H9 (cell line): ENCODE measurements around the gene HSPB2. TPM values are rescaled to one million over a fixed set of nuclear protein-coding genes. Genes with fewer than 3 reads are reported as not detected.

ENCODE experiments used
- DNase-seq: peaks from one replicate; pipeline ENCODE4 v3.0.0-alpha.2; 2017
- H2AFZ ChIP-seq: one replicate; pipeline ENCODE4 v1.6.1; 2013; ENCODE audit warnings: mild to moderate bottlenecking, low read length, control low read depth, moderate library complexity
- H2AK5ac ChIP-seq: 2 replicates; pipeline ENCODE4 v1.6.1; 2013; ENCODE audit warnings: low read length, control low read depth, mixed read lengths; ENCODE audit not compliant: insufficient read length
- H2BK120ac ChIP-seq: one replicate; pipeline ENCODE4 v1.6.1; 2013; ENCODE audit warnings: low read depth, mild to moderate bottlenecking, low read length, control low read depth, inconsistent platforms; ENCODE audit not compliant: poor library complexity, severe bottlenecking
- H2BK12ac ChIP-seq: 2 replicates; pipeline ENCODE4 v1.6.1; 2013; ENCODE audit warnings: low read length, control low read depth, mixed read lengths, low read depth; ENCODE audit not compliant: insufficient read length
- H2BK15ac ChIP-seq: 2 replicates; pipeline ENCODE4 v1.6.1; 2013; ENCODE audit warnings: low read depth, low read length, control low read depth
- H2BK20ac ChIP-seq: one replicate; pipeline ENCODE4 v1.6.1; 2013; ENCODE audit warnings: low read depth, mild to moderate bottlenecking, low read length, control low read depth, inconsistent platforms; ENCODE audit not compliant: poor library complexity, severe bottlenecking
- H2BK5ac ChIP-seq: 2 replicates; pipeline ENCODE4 v1.6.1; 2013; ENCODE audit warnings: low read length, control low read depth, mixed read lengths; ENCODE audit not compliant: insufficient read length
- H3K14ac ChIP-seq: 2 replicates; pipeline ENCODE4 v1.6.1; 2013; ENCODE audit warnings: low read length, control low read depth; ENCODE audit not compliant: insufficient read depth
- H3K18ac ChIP-seq: 2 replicates; pipeline ENCODE4 v1.6.1; 2013; ENCODE audit warnings: low read depth, mild to moderate bottlenecking, mixed read lengths, low read length, control low read depth; ENCODE audit not compliant: insufficient read length
- H3K23ac ChIP-seq: 2 replicates; pipeline ENCODE4 v1.6.1; 2013; ENCODE audit warnings: low read length, control low read depth, mixed read lengths, low read depth; ENCODE audit not compliant: insufficient read length
- H3K23me2 ChIP-seq: 2 replicates; pipeline ENCODE4 v1.6.1; 2013; ENCODE audit warnings: low read depth, mild to moderate bottlenecking, mixed read lengths, low read length, control low read depth; ENCODE audit not compliant: insufficient read length, poor library complexity, severe bottlenecking
- H3K27ac ChIP-seq: 2 replicates; pipeline ENCODE4 v1.5.1; 2013; ENCODE audit warnings: low read length, control low read depth, mixed read lengths, low read depth; ENCODE audit not compliant: insufficient read length
- H3K27me3 ChIP-seq: 2 replicates; pipeline ENCODE4 v1.6.1; 2013; ENCODE audit warnings: low read length, control low read depth, inconsistent platforms; ENCODE audit not compliant: insufficient read depth
- H3K4ac ChIP-seq: 2 replicates; pipeline ENCODE4 v1.6.1; 2013; ENCODE audit warnings: low read depth, mild to moderate bottlenecking, control low read depth, inconsistent platforms, low read length, moderate library complexity
- H3K4me1 ChIP-seq: 2 replicates; pipeline ENCODE4 v1.6.1; 2013; ENCODE audit warnings: low read length, control low read depth, inconsistent platforms; ENCODE audit not compliant: insufficient read depth
- H3K4me2 ChIP-seq: 2 replicates; pipeline ENCODE4 v1.6.1; 2013; ENCODE audit warnings: low read length, control low read depth, mixed read lengths; ENCODE audit not compliant: insufficient read length, insufficient read depth
- H3K56ac ChIP-seq: 2 replicates; pipeline ENCODE4 v1.6.1; 2013; ENCODE audit warnings: low read depth, mild to moderate bottlenecking, mixed read lengths, low read length, control low read depth; ENCODE audit not compliant: insufficient read length
- H3K79me1 ChIP-seq: 2 replicates; pipeline ENCODE4 v1.6.1; 2013; ENCODE audit warnings: low read depth, mild to moderate bottlenecking, moderate library complexity, low read length, control low read depth, inconsistent platforms; ENCODE audit not compliant: insufficient read depth, poor library complexity, severe bottlenecking
- H3K79me2 ChIP-seq: 2 replicates; pipeline ENCODE4 v1.6.1; 2013; ENCODE audit warnings: low read length, control low read depth, inconsistent platforms; ENCODE audit not compliant: insufficient read depth
- H3K9ac ChIP-seq: 2 replicates; pipeline ENCODE4 v1.6.1; 2013; ENCODE audit warnings: low read length, control low read depth, mixed read lengths; ENCODE audit not compliant: insufficient read length; ENCODE audit errors: extremely low read depth
- H3K9me3 ChIP-seq: one replicate; pipeline ENCODE4 v1.6.1; 2013; ENCODE audit warnings: low read depth, low read length, inconsistent platforms; ENCODE audit not compliant: control insufficient read depth
- H3T11ph ChIP-seq: one replicate; pipeline ENCODE4 v1.6.1; 2013; ENCODE audit warnings: mild to moderate bottlenecking, low read length, control low read depth, inconsistent platforms
- H4K20me1 ChIP-seq: one replicate; pipeline ENCODE4 v1.6.1; 2013; ENCODE audit not compliant: control insufficient read depth, insufficient read length, insufficient read depth
- H4K5ac ChIP-seq: 2 replicates; pipeline ENCODE4 v1.6.1; 2013; ENCODE audit warnings: low read depth, mild to moderate bottlenecking, mixed read lengths, low read length, control low read depth; ENCODE audit not compliant: insufficient read length
- H4K8ac ChIP-seq: replicated peaks from 2 replicates; pipeline ENCODE4 v1.6.1; 2013; ENCODE audit warnings: low read length, control low read depth, mixed read lengths, low read depth; ENCODE audit not compliant: insufficient read length
- H4K91ac ChIP-seq: 2 replicates; pipeline ENCODE4 v1.6.1; 2013; ENCODE audit warnings: low read depth, mild to moderate bottlenecking, moderate library complexity, mixed read lengths, low read length, control low read depth; ENCODE audit not compliant: insufficient read length
- H3K27ac Mint-ChIP-seq, 3 experiments: 2 replicates in 2 of 3; 3 replicates in 1 of 3; pipeline ENCODE4 v1.8.0; 2020 to 2021; ENCODE audit warnings: mixed read lengths in 3 of 3, mild to moderate bottlenecking in 1 of 3, moderate library complexity in 1 of 3
- H3K27me3 Mint-ChIP-seq: 2 replicates; pipeline ENCODE4 v1.8.0; 2021; ENCODE audit warnings: low read depth, mild to moderate bottlenecking, moderate library complexity, mixed read lengths
- H3K36me3 Mint-ChIP-seq, 3 experiments: 2 replicates in 2 of 3; 3 replicates in 1 of 3; pipeline ENCODE4 v1.8.0; 2020 to 2021; ENCODE audit warnings: low read depth in 3 of 3, mixed read lengths in 3 of 3; ENCODE audit not compliant: insufficient read depth in 1 of 3
- H3K4me1 Mint-ChIP-seq, 2 experiments: 2 replicates each; pipeline ENCODE4 v1.8.0; 2020; ENCODE audit warnings: mixed read lengths in 2 of 2
- H3K4me3 Mint-ChIP-seq, 2 experiments: 2 replicates in 1 of 2; 3 replicates in 1 of 2; pipeline ENCODE4 v1.8.0; 2020 to 2021; ENCODE audit warnings: mild to moderate bottlenecking in 2 of 2, mixed read lengths in 2 of 2, moderate library complexity in 1 of 2
- H3K9me3 Mint-ChIP-seq, 2 experiments: 2 replicates in 1 of 2; 3 replicates in 1 of 2; pipeline ENCODE4 v1.8.0; 2020; ENCODE audit warnings: mild to moderate bottlenecking in 2 of 2, mixed read lengths in 2 of 2, moderate library complexity in 1 of 2
- CTCF ChIP-seq: fragments of 200-600 bp; sonication (generic); conservative IDR thresholded peaks from 3 replicates; pipeline ENCODE4 v1.8.0; 2021; ENCODE audit warnings: antibody characterized with exemption, mild to moderate bottlenecking
- WGBS: extraction: QIAGEN DNeasy Blood & Tissue Kit; methylation state at CpG from one replicate; pipeline ENCODE4 v1.1.7; 2013; ENCODE audit warnings: missing lambda C conversion rate, low lambda C conversion rate, mixed read lengths; ENCODE audit not compliant: insufficient read length; ENCODE audit errors: extremely low coverage; 5-methylcytosine and 5-hydroxymethylcytosine counted together
- total RNA-seq: library from RNA; stranded (reverse); gene quantifications from 2 replicates; pipeline ENCODE4 v1.2.1, GENCODE V29; 2021

HSPB2 gene
- total RNA-seq, 1 experiment from 2014 or later = 0.22 TPM

GRCh38 chr11:111933872-111934271 is 21.3 kb downstream of the HSPB2 start:
- Histone ChIP-seq H2BK5ac (no peak overlapping the region), H4K5ac (no peak overlapping the region), H3K9ac (no peak overlapping the region), H3K14ac (no peak overlapping the region), H4K8ac (no peak overlapping the region), H3K79me1 (no peaks in the 10 kb centered on the region), H3K9me3 (no peaks in the 10 kb centered on the region), H4K91ac (no peak overlapping the region), H4K20me1 (no peaks in the 10 kb centered on the region), H2BK20ac (no peak overlapping the region), H3K4me2 (no peak overlapping the region), H3K18ac (no peak overlapping the region), H3K23ac (no peak overlapping the region), H3K23me2 (peaks cover 5% of the 10 kb centered on the region), H3T11ph (no peak overlapping the region), H3K4me1 (peaks cover 2% of the 10 kb centered on the region; the same call in 1 of the 2 replicates), H2AK5ac (no peak overlapping the region), H3K79me2 (no peaks in the 10 kb centered on the region), H3K56ac (no peak overlapping the region), H2AFZ (no peak overlapping the region), H2BK12ac (no peak overlapping the region), H3K27me3 (no peaks in the 10 kb centered on the region), H2BK120ac (no peak overlapping the region), H2BK15ac (no peak overlapping the region), H3K27ac (no peak overlapping the region), H3K4ac (no peak overlapping the region)
- Mint-ChIP-seq H3K27ac (no peak overlapping the region), H3K36me3 (no peaks in the 10 kb centered on the region), H3K4me3 (no peak overlapping the region), H3K9me3 (no peaks in the 10 kb centered on the region), H3K4me1 (peaks cover 28 to 36% of the 10 kb centered on the region in 2 experiments), H3K27me3 (peaks cover 1% of the 10 kb centered on the region; the same call in 1 of the 2 replicates)
- no peak for DNase-seq
- WGBS = no CpG with 5 or more reads among the region's 1 CpG
- TF ChIP-seq CTCF = no peak
